Small intestine (tissue), 16 donors: ENCODE data around the gene ZNF710. TPM values are rescaled to one million over a fixed set of nuclear protein-coding genes. Genes with fewer than 3 reads are reported as not detected.
"Not testable (repeated sequence)": the region's sequence is repeated elsewhere in the genome, so short reads cannot be mapped to it uniquely, and the experiment has no call there.

Experiments
- DNase-seq, 2 donors: peaks; one replicate each; pipeline versions ENCODE4 v3.0.0 to v3.0.0-alpha.2; 2013
- FAIRE-seq: peaks from 2 replicates; lab custom pipeline; 2012; peaks lifted over from hg19 to GRCh38; lab: Jason Lieb, UNC
- H3K27ac ChIP-seq, 3 donors: one replicate each; pipeline ENCODE4 v1.5.1; 2013; ENCODE audit warnings: low read length in 2 of 3, mild to moderate bottlenecking in 2 of 3, control low read depth in 1 of 3, inconsistent platforms in 1 of 3, low read depth in 1 of 3, moderate library complexity in 1 of 3
- H3K27me3 ChIP-seq, 3 donors: one replicate each; pipeline ENCODE4 v1.6.1; 2013; ENCODE audit warnings: low read length in 3 of 3, inconsistent platforms in 1 of 3; ENCODE audit not compliant: control insufficient read depth in 3 of 3, insufficient read depth in 3 of 3
- H3K36me3 ChIP-seq, 3 donors: one replicate each; pipeline ENCODE4 v1.6.1; 2013; ENCODE audit warnings: low read length in 3 of 3, inconsistent platforms in 1 of 3, low read depth in 1 of 3, mild to moderate bottlenecking in 1 of 3, moderate library complexity in 1 of 3; ENCODE audit not compliant: control insufficient read depth in 3 of 3, insufficient read depth in 2 of 3
- H3K4me1 ChIP-seq, 3 donors: one replicate each; pipeline ENCODE4 v1.6.1; 2013; ENCODE audit warnings: low read length in 2 of 3, inconsistent platforms in 1 of 3, low read depth in 1 of 3, mild to moderate bottlenecking in 1 of 3, moderate library complexity in 1 of 3; ENCODE audit not compliant: control insufficient read depth in 3 of 3, insufficient read depth in 2 of 3
- H3K4me3 ChIP-seq, 3 donors: one replicate each; pipeline ENCODE4 v1.5.1; 2013; ENCODE audit warnings: low read length in 3 of 3, control low read depth in 1 of 3, inconsistent platforms in 1 of 3, low read depth in 1 of 3, mild to moderate bottlenecking in 1 of 3, moderate library complexity in 1 of 3
- H3K9me3 ChIP-seq, 2 donors: one replicate each; pipeline ENCODE4 v1.6.1; 2013; ENCODE audit warnings: low read depth in 1 of 2, low read length in 1 of 2; ENCODE audit not compliant: control insufficient read depth in 2 of 2, insufficient read depth in 1 of 2
- WGBS, 3 donors: extraction: QIAGEN DNeasy Blood & Tissue Kit; methylation state at CpG; one replicate each; pipeline ENCODE4 v1.1.7; 2013; 5-methylcytosine and 5-hydroxymethylcytosine counted together
- long read RNA-seq, 10 donors: transcript quantifications; one replicate each; lab custom pipeline, GENCODE V29; 2026
- polyA plus RNA-seq, 4 donors: library from polyadenylated mRNA; stranded (reverse) in 3 of 4; unstranded in 1 of 4; fragments of 200-250 nt in 3 of 4; fragments of 120-200 nt in 1 of 4; gene quantifications; one replicate each; pipeline versions ENCODE4 v1.2.1 to v1.2.3, GENCODE V29; 2013
- donor health status: healthy with polysubstance abuse.
- donor health status: control.
- donor health status: control.
- donor health status: Bipolar disorder and iron deficiency.
- donor health status: healthy.

The ZNF710 gene, protein sequence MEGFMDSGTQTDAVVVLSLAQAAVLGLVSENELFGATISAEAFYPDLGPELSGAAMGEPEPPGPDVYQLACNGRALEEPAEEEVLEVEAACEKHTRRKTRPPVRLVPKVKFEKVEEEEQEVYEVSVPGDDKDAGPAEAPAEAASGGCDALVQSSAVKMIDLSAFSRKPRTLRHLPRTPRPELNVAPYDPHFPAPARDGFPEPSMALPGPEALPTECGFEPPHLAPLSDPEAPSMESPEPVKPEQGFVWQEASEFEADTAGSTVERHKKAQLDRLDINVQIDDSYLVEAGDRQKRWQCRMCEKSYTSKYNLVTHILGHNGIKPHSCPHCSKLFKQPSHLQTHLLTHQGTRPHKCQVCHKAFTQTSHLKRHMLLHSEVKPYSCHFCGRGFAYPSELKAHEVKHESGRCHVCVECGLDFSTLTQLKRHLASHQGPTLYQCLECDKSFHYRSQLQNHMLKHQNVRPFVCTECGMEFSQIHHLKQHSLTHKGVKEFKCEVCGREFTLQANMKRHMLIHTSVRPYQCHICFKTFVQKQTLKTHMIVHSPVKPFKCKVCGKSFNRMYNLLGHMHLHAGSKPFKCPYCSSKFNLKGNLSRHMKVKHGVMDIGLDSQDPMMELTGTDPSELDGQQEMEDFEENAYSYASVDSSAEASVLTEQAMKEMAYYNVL
- 10 to 100 TPM; 10.3 to 26.4 (median 18.8) TPM for polyA plus RNA-seq
- long read RNA-seq, donor 1: 0 reads
- long read RNA-seq, donor 2: 0 reads
- long read RNA-seq, donor 3, partial matches to known transcripts: 62 of 84 reads
- long read RNA-seq, donor 3, other reads (novel, unspliced or antisense): 20 of 84 reads
- long read RNA-seq, donor 4: 0 reads
- long read RNA-seq, donor 5, partial matches to known transcripts: 0 of 1 reads
- long read RNA-seq, donor 5, other reads (novel, unspliced or antisense): 0 of 1 reads
- long read RNA-seq, donor 6, partial matches to known transcripts: 0 of 2 reads
- long read RNA-seq, donor 6, other reads (novel, unspliced or antisense): 0 of 2 reads
- long read RNA-seq, donor 7, full-length matches to known transcripts: 2 of 874 reads
- long read RNA-seq, donor 7, partial matches to known transcripts: 850 of 874 reads
- long read RNA-seq, donor 7, other reads (novel, unspliced or antisense): 22 of 874 reads
- long read RNA-seq, donor 8, partial matches to known transcripts: 0 of 7 reads
- long read RNA-seq, donor 8, other reads (novel, unspliced or antisense): 7 of 7 reads
- long read RNA-seq, donor 9, full-length matches to known transcripts: 2 of 2 reads
- long read RNA-seq, donor 9, partial matches to known transcripts: 0 of 2 reads
- long read RNA-seq, donor 9, other reads (novel, unspliced or antisense): 0 of 2 reads
- long read RNA-seq, donor 10, partial matches to known transcripts: 49 of 53 reads
- long read RNA-seq, donor 10, other reads (novel, unspliced or antisense): 0 of 53 reads

DNA sequence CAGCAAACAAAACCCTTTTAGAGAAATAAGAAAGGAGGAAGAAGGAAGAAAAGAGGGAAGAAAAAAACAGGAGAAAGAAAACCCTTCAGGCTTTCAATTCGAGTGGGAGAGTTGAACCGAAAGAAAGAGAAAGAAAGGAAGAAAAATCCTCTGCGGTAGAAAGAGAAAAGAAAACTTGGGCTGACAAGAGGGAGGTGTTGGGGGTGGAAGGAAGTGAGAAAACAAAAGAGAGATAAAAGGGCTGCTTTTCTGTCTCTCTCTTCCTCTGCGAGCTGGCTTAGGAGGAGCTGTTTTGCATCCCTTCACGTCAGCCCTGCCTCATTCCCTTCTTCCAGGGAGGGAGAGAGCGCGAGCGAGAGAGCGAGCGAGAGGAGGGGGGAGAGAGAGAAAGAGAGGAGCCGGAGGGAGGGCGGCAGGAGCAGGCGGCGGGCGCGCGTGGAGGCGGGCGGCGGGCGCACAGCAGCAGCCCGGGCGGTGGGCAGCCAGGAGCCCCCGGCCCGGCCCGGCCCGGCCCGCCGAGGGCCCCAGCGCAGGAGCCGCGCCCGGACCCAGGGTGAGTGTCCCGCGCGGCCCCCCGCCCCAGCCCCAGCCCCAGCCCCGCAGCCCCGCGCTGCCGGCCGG lies at the start of gene ZNF710:
Gene ZNF710 (plus strand): TSS at position 263 of the 621 bp plus-strand sequence. CDS start 65,814 bp downstream, outside the sequence.
- H3K9me3 ChIP-seq: no peaks in the 10 kb centered on the region
- FAIRE-seq (no peak), DNase-seq (peak; percentile 57 to 78)
- H3K27me3 ChIP-seq: no peaks in the 10 kb centered on the region
- H3K36me3 ChIP-seq: peaks cover 0 to 14% (median 0%) of the 10 kb centered on the region in 3 donors
- peak within 1 kb of the TSS; percentile 94 to 96 (median 95) for H3K27ac ChIP-seq
- 0 to 1% (median 1%) methylated on average over 7 to 41 of the region's 42 CpGs for WGBS, 3 donors
- peak within 1 kb of the TSS; percentile 68 to 92 (median 74) for H3K4me3 ChIP-seq
- H3K4me1 ChIP-seq: peaks cover 5 to 60% (median 12%) of the 10 kb centered on the region in 3 donors

DNA sequence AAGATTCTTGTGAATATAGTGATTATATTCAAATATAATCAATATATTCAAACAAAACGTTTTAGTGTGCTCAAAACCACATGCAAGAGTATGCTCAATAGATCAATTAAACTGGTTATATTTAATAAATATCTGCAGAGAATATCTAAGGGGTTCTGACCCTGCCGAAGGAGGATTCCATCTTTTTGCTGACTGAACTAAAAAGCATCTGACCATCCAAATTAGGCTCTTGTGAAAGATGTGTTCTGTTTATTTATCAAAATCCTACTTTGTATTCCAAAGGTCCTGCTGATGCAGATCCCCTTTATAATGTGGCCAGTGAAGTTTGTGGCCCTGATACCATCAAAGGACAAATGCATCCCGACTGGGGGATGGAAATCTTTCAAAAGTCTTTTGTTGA lies 46.6 kb upstream of the ZNF710 start:
- Histone ChIP-seq H3K4me3 (no peak overlapping the region), H3K9me3 (no peaks in the 10 kb centered on the region), H3K36me3 (no peaks in the 10 kb centered on the region), H3K27ac (no peak overlapping the region), H3K4me1 (peaks cover 0 to 3% (median 0%) of the 10 kb centered on the region in 3 donors), H3K27me3 (no peaks in the 10 kb centered on the region)
- FAIRE-seq (no peak), DNase-seq (no peak)
- 60 to 65% (median 60%) methylated on average over 3 of the region's 3 CpGs for WGBS, 3 donors

DNA sequence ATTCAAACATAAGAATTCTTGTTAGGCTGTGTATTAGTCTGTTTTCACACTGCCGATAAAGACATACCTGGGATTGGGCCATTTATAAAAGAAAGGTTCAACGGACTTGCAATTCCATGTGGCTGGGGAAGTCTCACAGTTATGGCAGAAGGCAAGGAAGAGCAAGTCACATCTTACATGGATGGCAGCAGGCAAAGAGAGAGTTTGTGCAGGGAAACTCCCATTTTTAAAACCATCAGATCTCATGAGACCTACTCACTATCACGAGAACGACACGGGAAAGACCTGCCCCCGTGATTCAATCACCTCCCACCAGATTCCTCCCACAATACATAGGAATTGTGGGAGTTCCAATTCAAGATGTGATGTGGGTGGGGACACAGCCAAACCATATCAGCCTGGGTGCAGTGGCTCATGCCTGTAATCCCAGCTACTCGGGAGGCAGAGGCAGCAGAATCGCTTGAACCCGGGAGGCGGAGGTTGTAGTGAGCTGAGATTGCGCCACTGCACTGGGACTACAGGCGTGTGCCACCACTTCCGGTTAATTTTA lies 45.6 kb upstream of the ZNF710 start:
- not testable (repeated sequence) for FAIRE-seq, H3K27me3 ChIP-seq, DNase-seq, H3K36me3 ChIP-seq, H3K4me3 ChIP-seq, H3K4me1 ChIP-seq, H3K27ac ChIP-seq, H3K9me3 ChIP-seq
- 93 to 96% (median 94%) methylated on average over 13 of the region's 13 CpGs for WGBS, 3 donors

DNA sequence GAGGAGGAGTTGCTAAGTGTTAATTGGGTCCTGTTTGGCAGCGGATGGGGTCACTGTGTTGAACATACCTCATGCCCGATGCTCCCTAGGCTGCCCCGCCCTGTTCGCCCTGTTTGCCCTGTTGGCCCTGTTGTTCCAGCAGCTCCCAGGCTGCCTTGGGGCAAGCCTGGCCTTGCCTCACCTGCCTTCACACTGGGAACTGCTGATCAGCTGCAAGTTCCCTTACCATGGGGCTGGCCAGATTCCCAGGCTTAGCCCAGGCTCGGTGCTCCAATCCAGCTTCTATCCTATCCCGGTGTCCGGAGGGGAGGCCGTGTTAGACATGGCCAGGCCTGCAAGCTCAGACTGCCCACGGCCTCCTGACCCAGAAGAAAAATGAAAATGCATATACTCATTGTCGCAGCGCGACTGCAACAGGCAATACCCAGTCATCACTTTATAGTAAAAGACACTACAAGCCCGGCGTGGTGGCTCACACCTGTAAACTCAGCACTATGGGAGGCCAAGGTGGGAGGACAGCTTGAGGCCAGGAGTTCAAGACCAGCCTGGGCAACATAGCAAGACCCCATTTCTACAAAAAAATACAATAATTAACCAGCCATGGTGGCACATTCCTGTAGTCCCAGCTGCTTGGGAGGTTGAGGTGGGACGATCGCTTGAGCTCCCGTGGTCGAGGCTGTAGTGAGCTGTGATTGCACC lies 42.9 kb upstream of the ZNF710 start:
- Histone ChIP-seq H3K4me1 (peaks cover 0 to 3% (median 0%) of the 10 kb centered on the region in 3 donors), H3K36me3 (no peaks in the 10 kb centered on the region), H3K9me3 (no peaks in the 10 kb centered on the region), H3K4me3 (no peak overlapping the region), H3K27me3 (no peaks in the 10 kb centered on the region), H3K27ac (peak overlapping the region in 1 of 3 donors; percentile 41)
- DNase-seq (peak; percentile 61 to 94), FAIRE-seq (no peak)
- 46 to 76% (median 60%) methylated on average over 18 of the region's 18 CpGs for WGBS, 3 donors

DNA sequence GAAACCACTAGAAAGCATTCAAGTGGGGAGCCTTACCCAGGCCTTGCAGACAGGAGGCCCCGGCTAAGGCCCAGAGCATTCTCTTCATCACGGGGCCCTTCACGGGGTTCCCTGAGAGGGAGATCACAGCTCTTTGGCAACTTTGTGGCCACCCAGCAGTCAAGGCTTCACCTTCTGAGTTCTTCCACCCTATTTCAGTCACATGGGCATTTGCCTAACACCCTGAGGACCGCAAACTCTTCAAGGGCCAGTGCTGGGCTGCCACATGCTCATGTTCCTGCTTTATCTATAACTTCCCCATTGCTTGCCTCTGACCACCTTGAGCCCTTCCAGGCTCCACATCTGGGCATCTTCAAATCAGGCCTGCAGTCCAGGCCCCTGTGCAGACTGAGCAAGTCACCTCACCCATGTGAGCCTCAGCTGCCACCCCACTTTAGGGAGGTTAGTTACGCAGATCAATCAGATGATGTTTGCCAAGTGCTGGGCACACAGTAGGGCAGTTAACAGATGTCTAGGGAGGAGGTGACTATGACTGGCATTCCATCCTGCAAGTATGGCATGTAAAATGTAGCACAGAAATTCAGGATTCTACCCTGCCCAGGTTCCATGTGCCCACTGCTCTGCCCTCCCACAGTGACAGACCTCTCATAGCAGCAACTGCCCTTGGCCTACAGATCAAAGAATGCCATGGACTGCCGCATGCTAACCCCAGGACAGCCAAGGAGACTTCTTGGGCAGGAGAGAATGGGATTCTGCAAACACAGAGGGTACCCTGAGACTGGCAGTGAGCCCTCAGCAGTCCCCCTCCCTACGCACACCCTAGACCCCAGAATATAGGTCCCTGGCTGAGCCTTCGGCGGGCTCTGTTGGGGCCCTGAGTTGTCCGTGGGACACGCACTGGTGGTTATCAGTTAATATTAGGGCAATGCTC lies 37.6 kb upstream of the ZNF710 start:
- 92 to 95% (median 93%) methylated on average over 11 of the region's 11 CpGs for WGBS, 3 donors
- FAIRE-seq: no peak

DNA sequence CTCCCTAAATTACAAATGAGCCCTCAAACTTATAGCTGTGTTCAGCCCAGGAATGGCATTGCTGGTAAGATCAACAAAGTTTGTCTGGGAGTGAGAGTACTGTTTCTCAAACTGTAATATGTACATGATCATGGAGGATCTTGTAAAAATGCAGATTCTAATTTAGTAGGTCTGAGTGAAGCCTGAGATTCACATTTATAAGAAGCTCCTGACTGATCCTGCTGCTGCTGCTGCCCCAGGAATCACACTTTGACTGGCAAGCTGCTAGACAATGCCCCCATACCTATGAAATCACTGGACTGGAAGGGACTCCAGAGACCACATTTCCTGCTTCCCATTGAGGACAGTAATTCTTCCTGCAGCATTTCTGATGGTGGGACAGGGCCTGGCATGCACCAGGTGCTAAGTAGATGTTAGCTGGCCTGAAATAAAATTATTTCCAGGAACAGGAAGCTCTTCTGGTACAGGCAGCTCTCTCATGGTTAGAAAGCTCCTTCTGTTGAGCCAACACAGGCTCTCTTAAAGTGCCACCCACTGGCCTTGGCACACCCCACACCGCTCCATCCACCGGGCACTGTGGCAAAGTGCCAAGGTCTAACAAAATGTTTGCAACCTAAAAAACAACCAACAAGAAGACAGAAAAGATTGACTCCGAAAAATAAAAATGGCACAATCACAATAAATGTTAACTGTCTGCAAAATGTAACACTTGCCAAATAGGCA lies 36.7 kb upstream of the ZNF710 start:
- 16 to 47% (median 35%) methylated on average over 3 of the region's 3 CpGs for WGBS, 3 donors
- FAIRE-seq: no peak
- DNase-seq: peak in 1 of 2 donors; percentile 28

More for the DNA sequence above, 37.6 kb upstream of the ZNF710 start:
- Histone ChIP-seq H3K27ac (no peak overlapping the region), H3K27me3 (no peaks in the 10 kb centered on the region), H3K4me3 (no peak overlapping the region), H3K9me3 (no peaks in the 10 kb centered on the region), H3K36me3 (no peaks in the 10 kb centered on the region), H3K4me1 (no peaks in the 10 kb centered on the region)
- no peak for DNase-seq

More for the DNA sequence above, 36.7 kb upstream of the ZNF710 start:
- Histone ChIP-seq H3K9me3 (no peaks in the 10 kb centered on the region), H3K36me3 (no peaks in the 10 kb centered on the region), H3K27me3 (no peaks in the 10 kb centered on the region), H3K4me1 (no peaks in the 10 kb centered on the region), H3K4me3 (no peak overlapping the region), H3K27ac (no peak overlapping the region)
